Measurements from ENCODE around the gene TLL1. TPM values are rescaled to one million over a fixed set of nuclear protein-coding genes. Genes with fewer than 3 reads are reported as not detected.

Gene TLL1
- total and polyA plus RNA-seq, 2 experiments from 2014 or later: 0.18 to 2.4 TPM

DNA sequence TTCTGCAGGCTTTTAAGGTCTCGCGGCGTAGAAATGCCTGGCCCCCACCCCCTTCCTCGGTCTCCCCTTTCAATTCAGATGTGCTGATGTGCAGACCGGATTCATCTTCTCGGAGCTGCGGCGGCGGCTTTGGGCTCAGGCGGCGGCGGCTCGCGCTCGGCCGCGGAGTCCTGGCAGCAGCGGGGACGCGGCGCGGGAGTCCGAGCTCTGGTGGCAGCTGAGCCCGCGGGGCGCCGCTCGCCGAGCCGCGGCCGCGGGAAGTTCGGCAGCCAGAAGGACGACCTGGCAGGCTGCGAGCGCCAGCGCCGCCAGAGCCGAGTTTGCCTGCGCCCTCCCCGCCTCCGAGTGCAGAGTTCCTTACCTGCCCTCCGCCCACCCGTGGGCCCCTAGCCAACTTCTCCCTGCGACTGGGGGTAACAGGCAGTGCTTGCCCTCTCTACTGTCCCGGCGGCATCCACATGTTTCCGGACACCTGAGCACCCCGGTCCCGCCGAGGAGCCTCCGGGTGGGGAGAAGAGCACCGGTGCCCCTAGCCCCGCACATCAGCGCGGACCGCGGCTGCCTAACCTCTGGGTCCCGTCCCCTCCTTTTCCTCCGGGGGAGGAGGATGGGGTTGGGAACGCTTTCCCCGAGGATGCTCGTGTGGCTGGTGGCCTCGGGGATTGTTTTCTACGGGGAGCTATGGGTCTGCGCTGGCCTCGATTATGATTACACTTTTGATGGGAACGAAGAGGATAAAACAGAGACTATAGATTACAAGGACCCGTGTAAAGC lies 448 bp downstream of the TLL1 start:
- Histone ChIP-seq H3K36me3 (ENCODE audit: insufficient read depth) (no peaks in the 10 kb centered on the region), H3K27me3 (ENCODE audit: insufficient read depth) (peaks cover 59% of the 10 kb centered on the region), H3K4me2 (peak overlapping the region; percentile 96), H3K9me2 (ENCODE audit: insufficient read depth) (no peaks in the 10 kb centered on the region), H2AFZ (peak overlapping the region; percentile 98), H3F3A (replicated peaks; ENCODE audit: low read depth) (no peaks in the 10 kb centered on the region), H4K20me1 (replicated peaks; ENCODE audit: insufficient read depth) (no peaks in the 10 kb centered on the region), H3K4me3 (peak overlapping the region; percentile 73), H3K4me1 (ENCODE audit: insufficient read depth) (peaks cover 26% of the 10 kb centered on the region), H3K27ac (ENCODE audit: low read depth) (no peak overlapping the region), H3K79me2 (replicated peaks; ENCODE audit: insufficient read depth) (no peaks in the 10 kb centered on the region)
- Mint-ChIP-seq H3K9me3 (no peaks in the 10 kb centered on the region), H3K27me3 (ENCODE audit: insufficient read depth, low read depth, poor library complexity) (peaks cover 45% of the 10 kb centered on the region), H3K36me3 (ENCODE audit: low read depth) (no peaks in the 10 kb centered on the region), H3K4me3 (peak overlapping the region; percentile 82), H3K4me1 (peaks cover 12% of the 10 kb centered on the region; the same call in 2 of the 3 replicates), H3K27ac (no peak overlapping the region)
- ATAC-seq (peak; percentile 66), DNase-seq (ENCODE audit: low spot score) (peak; percentile 60)
- TF ChIP-seq, protein P1, sequence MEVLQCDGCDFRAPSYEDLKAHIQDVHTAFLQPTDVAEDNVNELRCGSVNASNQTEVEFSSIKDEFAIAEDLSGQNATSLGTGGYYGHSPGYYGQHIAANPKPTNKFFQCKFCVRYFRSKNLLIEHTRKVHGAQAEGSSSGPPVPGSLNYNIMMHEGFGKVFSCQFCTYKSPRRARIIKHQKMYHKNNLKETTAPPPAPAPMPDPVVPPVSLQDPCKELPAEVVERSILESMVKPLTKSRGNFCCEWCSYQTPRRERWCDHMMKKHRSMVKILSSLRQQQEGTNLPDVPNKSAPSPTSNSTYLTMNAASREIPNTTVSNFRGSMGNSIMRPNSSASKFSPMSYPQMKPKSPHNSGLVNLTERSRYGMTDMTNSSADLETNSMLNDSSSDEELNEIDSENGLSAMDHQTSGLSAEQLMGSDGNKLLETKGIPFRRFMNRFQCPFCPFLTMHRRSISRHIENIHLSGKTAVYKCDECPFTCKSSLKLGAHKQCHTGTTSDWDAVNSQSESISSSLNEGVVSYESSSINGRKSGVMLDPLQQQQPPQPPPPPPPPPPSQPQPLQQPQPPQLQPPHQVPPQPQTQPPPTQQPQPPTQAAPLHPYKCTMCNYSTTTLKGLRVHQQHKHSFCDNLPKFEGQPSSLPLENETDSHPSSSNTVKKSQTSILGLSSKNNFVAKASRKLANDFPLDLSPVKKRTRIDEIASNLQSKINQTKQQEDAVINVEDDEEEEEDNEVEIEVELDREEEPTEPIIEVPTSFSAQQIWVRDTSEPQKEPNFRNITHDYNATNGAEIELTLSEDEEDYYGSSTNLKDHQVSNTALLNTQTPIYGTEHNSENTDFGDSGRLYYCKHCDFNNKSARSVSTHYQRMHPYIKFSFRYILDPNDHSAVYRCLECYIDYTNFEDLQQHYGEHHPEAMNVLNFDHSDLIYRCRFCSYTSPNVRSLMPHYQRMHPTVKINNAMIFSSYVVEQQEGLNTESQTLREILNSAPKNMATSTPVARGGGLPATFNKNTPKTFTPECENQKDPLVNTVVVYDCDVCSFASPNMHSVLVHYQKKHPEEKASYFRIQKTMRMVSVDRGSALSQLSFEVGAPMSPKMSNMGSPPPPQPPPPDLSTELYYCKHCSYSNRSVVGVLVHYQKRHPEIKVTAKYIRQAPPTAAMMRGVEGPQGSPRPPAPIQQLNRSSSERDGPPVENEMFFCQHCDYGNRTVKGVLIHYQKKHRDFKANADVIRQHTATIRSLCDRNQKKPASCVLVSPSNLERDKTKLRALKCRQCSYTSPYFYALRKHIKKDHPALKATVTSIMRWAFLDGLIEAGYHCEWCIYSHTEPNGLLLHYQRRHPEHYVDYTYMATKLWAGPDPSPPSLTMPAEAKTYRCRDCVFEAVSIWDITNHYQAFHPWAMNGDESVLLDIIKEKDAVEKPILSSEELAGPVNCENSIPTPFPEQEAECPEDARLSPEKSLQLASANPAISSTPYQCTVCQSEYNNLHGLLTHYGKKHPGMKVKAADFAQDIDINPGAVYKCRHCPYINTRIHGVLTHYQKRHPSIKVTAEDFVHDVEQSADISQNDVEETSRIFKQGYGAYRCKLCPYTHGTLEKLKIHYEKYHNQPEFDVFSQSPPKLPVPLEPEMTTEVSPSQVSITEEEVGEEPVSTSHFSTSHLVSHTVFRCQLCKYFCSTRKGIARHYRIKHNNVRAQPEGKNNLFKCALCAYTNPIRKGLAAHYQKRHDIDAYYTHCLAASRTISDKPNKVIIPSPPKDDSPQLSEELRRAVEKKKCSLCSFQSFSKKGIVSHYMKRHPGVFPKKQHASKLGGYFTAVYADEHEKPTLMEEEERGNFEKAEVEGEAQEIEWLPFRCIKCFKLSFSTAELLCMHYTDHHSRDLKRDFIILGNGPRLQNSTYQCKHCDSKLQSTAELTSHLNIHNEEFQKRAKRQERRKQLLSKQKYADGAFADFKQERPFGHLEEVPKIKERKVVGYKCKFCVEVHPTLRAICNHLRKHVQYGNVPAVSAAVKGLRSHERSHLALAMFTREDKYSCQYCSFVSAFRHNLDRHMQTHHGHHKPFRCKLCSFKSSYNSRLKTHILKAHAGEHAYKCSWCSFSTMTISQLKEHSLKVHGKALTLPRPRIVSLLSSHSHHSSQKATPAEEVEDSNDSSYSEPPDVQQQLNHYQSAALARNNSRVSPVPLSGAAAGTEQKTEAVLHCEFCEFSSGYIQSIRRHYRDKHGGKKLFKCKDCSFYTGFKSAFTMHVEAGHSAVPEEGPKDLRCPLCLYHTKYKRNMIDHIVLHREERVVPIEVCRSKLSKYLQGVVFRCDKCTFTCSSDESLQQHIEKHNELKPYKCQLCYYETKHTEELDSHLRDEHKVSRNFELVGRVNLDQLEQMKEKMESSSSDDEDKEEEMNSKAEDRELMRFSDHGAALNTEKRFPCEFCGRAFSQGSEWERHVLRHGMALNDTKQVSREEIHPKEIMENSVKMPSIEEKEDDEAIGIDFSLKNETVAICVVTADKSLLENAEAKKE (CRISPR knock-in tag; IDR thresholded peaks at IDR 0.05): no peak
- TF ChIP-seq NANOG (IDR thresholded peaks at IDR 0.05; ENCODE audit: borderline replicate concordance) (no peak), POLR2AphosphoS5 (IDR thresholded peaks at IDR 0.05; ENCODE audit: low read depth) (no peak), EZH2 (IDR thresholded peaks at IDR 0.05; ENCODE audit: low read depth, unreplicated experiment) (peak; percentile 78), CTCF (conservative IDR thresholded peaks at IDR 0.05; ENCODE audit: low read depth in 2 of 2) (no peak), STAT1 (IDR thresholded peaks at IDR 0.05; ENCODE audit: unreplicated experiment) (no peak), JUNB (IDR thresholded peaks at IDR 0.05; ENCODE audit: unreplicated experiment) (no peak), ETS1 (IDR thresholded peaks at IDR 0.05) (no peak)

All from GM23338 (cell line).